ENCODE data around the gene CFAP46. TPM values are rescaled to one million over a fixed set of nuclear protein-coding genes. Genes with fewer than 3 reads are reported as not detected.

The CFAP46 gene
- total and polyA plus RNA-seq, 2 donors, result 0.09 to 0.34 TPM

DNA sequence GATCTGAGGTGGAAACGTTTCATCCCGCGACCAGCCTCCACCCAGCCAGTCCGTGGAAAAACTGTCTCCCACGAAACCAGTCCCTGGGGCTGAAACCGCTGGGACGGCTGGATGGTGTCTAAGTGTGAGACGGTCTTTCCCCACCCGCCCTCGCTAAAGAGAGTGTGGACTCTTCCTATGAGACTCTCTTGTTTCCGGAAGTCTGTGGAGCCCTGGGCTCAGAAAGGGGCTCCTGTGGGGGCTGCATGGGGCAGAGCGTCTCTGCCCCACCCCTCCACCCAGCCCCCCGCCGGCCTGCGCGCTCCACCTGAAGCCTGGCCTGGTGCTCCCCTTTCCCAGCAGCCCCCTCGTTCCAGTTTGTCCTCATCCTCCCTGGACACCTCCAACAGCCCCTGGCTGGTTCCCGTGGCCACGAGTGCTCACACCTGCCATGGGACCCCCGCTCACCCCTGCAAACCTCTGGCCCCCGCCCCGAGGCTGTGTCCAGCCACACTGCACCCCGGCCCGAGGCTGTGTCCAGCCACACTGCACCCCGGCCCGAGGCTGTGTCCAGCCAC is 28.7 kb downstream of the CFAP46 start:
- H3K36me3 ChIP-seq (ENCODE audit: control insufficient read depth in 2 of 2, insufficient read depth in 2 of 2, low read length in 1 of 2), result no peaks in the 10 kb centered on the region
- H3K9me3 ChIP-seq (ENCODE audit: control insufficient read depth in 2 of 2, insufficient read depth in 1 of 2, low read length in 1 of 2), result no peaks in the 10 kb centered on the region
- WGBS, result 84% methylated on average over 26 of the region's 26 CpGs
- no peak overlapping the region for H3K27ac ChIP-seq (ENCODE audit: low read depth in 1 of 2, low read length in 1 of 2)
- DNase-seq (ENCODE audit: low read depth in 6 of 9, low spot score in 9 of 9), result no peak
- no peaks in the 10 kb centered on the region for H3K27me3 ChIP-seq (ENCODE audit: control insufficient read depth in 2 of 2, insufficient read depth in 1 of 2, low read length in 1 of 2)
- peaks cover 0 to 2% of the 10 kb centered on the region in 2 donors for H3K4me1 ChIP-seq (ENCODE audit: control insufficient read depth in 2 of 2, insufficient read depth in 2 of 2, low read length in 2 of 2)
- no peak overlapping the region for H3K4me3 ChIP-seq (ENCODE audit: low read length in 2 of 2)

DNA sequence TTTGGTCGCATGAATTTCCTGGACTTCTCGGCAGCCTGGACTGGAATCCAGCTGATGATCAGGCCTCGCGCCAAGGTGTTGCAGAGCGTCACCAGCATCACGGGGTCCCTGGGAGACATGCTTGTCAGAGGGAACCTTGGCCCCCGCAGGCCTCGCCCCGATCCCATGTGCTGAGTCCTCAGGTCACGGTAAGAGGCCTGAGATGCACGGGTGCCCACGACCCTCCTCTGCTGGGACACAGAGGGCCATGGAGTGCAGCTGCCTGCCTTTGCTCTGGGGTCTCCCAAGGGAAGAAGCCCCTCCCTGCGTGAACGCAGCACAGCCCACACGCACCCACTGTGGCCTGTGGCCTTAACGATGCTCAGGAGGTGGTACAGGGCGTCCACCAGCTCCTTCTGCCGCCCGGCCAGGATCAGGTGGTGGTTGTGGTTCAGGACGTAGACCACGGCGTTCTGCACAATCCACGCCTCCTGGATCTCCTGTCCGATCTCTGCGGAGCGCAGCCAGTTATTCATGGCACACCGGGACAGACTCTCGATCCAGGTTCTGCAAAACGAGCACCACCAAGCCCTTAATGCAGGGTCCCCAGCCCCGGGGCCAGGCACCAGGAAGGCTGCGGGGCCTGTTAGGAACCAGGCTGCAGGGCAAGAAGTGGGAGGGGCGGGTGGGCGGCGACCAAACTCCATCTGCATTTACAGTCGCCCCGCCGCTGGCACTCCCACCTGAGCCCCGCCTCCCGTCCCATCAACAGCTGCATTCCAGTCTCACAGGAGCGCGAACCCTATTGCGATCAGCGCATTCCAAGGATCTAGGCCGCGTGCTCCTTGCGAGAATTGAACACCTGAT is 29.4 kb downstream of the CFAP46 start:
- Histone ChIP-seq H3K9me3 (ENCODE audit: control insufficient read depth in 2 of 2, insufficient read depth in 1 of 2, low read length in 1 of 2) (no peaks in the 10 kb centered on the region), H3K4me3 (ENCODE audit: low read length in 2 of 2) (no peak overlapping the region), H3K27me3 (ENCODE audit: control insufficient read depth in 2 of 2, insufficient read depth in 1 of 2, low read length in 1 of 2) (no peaks in the 10 kb centered on the region), H3K27ac (ENCODE audit: low read depth in 1 of 2, low read length in 1 of 2) (no peak overlapping the region), H3K4me1 (ENCODE audit: control insufficient read depth in 2 of 2, insufficient read depth in 2 of 2, low read length in 2 of 2) (peaks cover 0 to 2% of the 10 kb centered on the region in 2 donors), H3K36me3 (ENCODE audit: control insufficient read depth in 2 of 2, insufficient read depth in 2 of 2, low read length in 1 of 2) (no peaks in the 10 kb centered on the region)
- WGBS, result 88% methylated on average over 46 of the region's 46 CpGs
- peak in 1 of 9 donors; percentile 43 for DNase-seq (ENCODE audit: low read depth in 6 of 9, low spot score in 9 of 9)

DNA sequence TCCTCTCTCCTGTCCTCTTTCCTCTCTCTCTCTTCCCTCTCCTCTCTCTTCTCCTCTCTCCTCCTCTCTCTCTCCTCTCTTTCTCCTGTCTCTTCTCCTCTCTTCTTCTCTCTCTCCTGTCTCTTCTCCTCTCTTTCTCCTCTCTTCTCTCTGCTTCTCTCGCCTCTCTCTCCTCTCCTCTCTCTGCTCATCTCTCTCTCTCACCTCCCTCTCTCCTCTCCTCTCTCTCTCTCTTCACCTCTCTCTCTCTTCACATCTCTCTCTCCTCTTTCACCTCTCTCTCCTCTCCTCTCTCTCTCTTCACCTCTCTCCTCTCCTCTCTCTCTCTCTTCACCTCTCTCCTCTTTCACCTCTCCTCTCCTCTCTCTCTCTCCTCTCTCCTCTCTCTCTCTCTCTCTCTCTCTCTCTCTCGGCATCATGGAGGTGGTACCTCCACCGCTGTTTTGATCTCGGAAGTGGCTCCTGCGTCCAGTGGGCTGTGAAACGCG is 30.1 kb downstream of the CFAP46 start:
- no peaks in the 10 kb centered on the region for H3K27me3 ChIP-seq (ENCODE audit: control insufficient read depth in 2 of 2, insufficient read depth in 1 of 2, low read length in 1 of 2)
- DNase-seq (ENCODE audit: low read depth in 6 of 9, low spot score in 9 of 9), result no peak
- WGBS, result 93% methylated on average over 7 of the region's 7 CpGs

DNA sequence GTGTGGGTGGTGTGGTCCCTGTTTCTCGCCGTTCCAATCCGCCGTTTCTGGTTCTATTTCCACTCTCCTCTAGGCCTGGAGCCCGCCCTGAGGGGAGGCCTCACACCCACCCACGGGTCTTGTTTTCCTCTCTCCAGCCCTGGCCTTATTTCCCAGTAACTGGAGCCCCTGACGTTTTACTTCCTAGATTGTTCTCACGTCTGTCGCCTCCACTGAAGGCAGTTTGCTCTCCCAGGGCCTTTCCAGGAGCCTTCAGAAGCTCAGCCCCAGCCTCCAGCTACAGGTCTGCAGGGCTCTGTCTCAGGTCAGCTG is 30.6 kb downstream of the CFAP46 start:
- WGBS, result 85% methylated on average over 9 of the region's 9 CpGs
- no peak for DNase-seq (ENCODE audit: low read depth in 6 of 9, low spot score in 9 of 9)
- H3K27ac ChIP-seq (ENCODE audit: low read depth in 1 of 2, low read length in 1 of 2), result no peak overlapping the region

More for the DNA sequence above, 30.1 kb downstream of the CFAP46 start:
- no peaks in the 10 kb centered on the region for H3K36me3 ChIP-seq (ENCODE audit: control insufficient read depth in 2 of 2, insufficient read depth in 2 of 2, low read length in 1 of 2)
- no peak overlapping the region for H3K27ac ChIP-seq (ENCODE audit: low read depth in 1 of 2, low read length in 1 of 2)
- no peak overlapping the region for H3K4me3 ChIP-seq (ENCODE audit: low read length in 2 of 2)
- peaks cover 0 to 2% of the 10 kb centered on the region in 2 donors for H3K4me1 ChIP-seq (ENCODE audit: control insufficient read depth in 2 of 2, insufficient read depth in 2 of 2, low read length in 2 of 2)
- no peaks in the 10 kb centered on the region for H3K9me3 ChIP-seq (ENCODE audit: control insufficient read depth in 2 of 2, insufficient read depth in 1 of 2, low read length in 1 of 2)

DNA sequence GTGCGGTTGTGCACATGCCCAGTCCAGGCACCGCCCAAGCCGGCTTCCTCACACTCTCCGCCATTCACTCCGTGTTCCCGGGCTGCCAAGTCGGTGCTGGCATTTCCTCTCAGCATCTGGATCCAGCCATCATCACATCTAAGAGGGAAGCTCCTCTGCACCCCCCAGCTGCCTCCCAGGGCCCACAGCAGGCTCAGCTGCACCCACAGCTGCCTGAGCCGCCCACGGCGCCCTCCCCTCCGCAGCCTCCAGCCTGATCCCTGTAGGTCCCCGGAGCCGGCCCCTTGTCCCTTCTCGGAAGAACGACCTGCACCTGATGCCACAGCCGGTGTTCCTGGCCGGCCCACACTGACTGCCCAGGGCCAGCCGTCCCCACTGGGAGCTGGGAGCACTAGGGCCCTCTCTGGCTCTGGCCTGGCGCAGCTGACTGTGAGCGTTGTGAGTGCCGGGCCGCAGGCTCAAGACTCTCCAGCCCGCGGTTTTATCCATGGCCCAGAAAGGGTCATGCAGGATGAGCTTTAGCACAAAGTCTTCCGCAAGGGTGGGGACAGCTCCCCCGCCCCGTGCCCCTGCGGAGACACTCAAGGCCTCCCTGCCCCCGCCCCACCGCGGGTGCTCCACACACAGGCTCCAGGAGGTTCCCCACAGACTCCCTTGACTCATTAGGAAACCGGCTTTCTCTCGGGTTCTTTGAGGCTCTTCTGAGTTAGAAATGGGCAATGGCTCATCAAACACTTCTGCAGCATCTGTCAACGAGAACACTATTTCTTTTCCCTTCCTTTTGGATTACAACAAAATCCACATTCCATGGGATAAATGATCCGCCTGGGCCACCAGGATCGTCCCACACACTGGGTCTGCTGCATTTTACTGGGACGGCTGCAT is 31.2 kb downstream of the CFAP46 start:
- Histone ChIP-seq H3K27me3 (ENCODE audit: control insufficient read depth in 2 of 2, insufficient read depth in 1 of 2, low read length in 1 of 2) (no peaks in the 10 kb centered on the region), H3K9me3 (ENCODE audit: control insufficient read depth in 2 of 2, insufficient read depth in 1 of 2, low read length in 1 of 2) (no peaks in the 10 kb centered on the region), H3K4me1 (ENCODE audit: control insufficient read depth in 2 of 2, insufficient read depth in 2 of 2, low read length in 2 of 2) (peaks cover 0 to 2% of the 10 kb centered on the region in 2 donors), H3K36me3 (ENCODE audit: control insufficient read depth in 2 of 2, insufficient read depth in 2 of 2, low read length in 1 of 2) (no peaks in the 10 kb centered on the region), H3K4me3 (ENCODE audit: low read length in 2 of 2) (no peak overlapping the region), H3K27ac (ENCODE audit: low read depth in 1 of 2, low read length in 1 of 2) (no peak overlapping the region)
- 88% methylated on average over 37 of the region's 37 CpGs for WGBS
- no peak for DNase-seq (ENCODE audit: low read depth in 6 of 9, low spot score in 9 of 9)

More for the DNA sequence above, 30.6 kb downstream of the CFAP46 start:
- H3K4me3 ChIP-seq (ENCODE audit: low read length in 2 of 2), result no peak overlapping the region
- no peaks in the 10 kb centered on the region for H3K36me3 ChIP-seq (ENCODE audit: control insufficient read depth in 2 of 2, insufficient read depth in 2 of 2, low read length in 1 of 2)
- peaks cover 0 to 2% of the 10 kb centered on the region in 2 donors for H3K4me1 ChIP-seq (ENCODE audit: control insufficient read depth in 2 of 2, insufficient read depth in 2 of 2, low read length in 2 of 2)
- no peaks in the 10 kb centered on the region for H3K27me3 ChIP-seq (ENCODE audit: control insufficient read depth in 2 of 2, insufficient read depth in 1 of 2, low read length in 1 of 2)
- H3K9me3 ChIP-seq (ENCODE audit: control insufficient read depth in 2 of 2, insufficient read depth in 1 of 2, low read length in 1 of 2), result no peaks in the 10 kb centered on the region

DNA sequence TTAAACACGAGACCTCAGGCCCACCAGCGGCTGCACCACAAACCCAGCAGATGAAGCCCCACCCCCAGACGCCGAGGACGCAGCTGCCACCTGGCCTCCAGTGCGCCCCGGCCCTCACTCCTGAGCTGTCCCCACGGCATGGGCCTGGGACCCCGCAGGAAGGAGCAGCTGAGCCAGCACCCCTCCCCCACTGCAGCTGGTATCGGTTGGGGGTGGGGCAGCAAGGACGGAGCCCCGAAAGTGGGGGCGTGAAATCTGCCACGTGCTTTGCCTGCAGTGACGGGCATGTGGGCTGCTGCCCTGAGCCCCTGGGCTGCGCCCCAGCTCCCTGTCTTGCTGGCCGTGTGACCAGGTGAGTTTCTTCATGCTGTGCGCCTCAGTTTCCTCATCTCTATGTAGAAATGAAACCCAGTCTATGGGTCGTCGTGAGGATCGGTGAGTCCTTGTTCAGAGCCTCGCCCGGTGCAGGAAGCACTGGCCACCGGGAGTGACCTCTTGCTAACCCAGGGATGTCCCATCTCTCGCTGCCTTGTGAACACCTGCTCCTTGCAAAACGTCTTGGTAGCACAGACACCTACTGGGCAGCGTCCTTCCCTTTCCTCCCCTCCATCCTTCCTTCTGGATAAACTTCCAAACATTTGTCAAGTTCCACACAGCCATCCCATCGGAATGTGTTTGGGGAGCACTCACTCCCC is 32.0 kb downstream of the CFAP46 start:
- H3K4me3 ChIP-seq (ENCODE audit: low read length in 2 of 2), result no peak overlapping the region
- H3K36me3 ChIP-seq (ENCODE audit: control insufficient read depth in 2 of 2, insufficient read depth in 2 of 2, low read length in 1 of 2), result no peaks in the 10 kb centered on the region
- H3K27me3 ChIP-seq (ENCODE audit: control insufficient read depth in 2 of 2, insufficient read depth in 1 of 2, low read length in 1 of 2), result no peaks in the 10 kb centered on the region
- no peak for DNase-seq (ENCODE audit: low read depth in 6 of 9, low spot score in 9 of 9)
- no peak overlapping the region for H3K27ac ChIP-seq (ENCODE audit: low read depth in 1 of 2, low read length in 1 of 2)
- WGBS, result 92% methylated on average over 28 of the region's 28 CpGs
- peaks cover 0 to 2% of the 10 kb centered on the region in 2 donors for H3K4me1 ChIP-seq (ENCODE audit: control insufficient read depth in 2 of 2, insufficient read depth in 2 of 2, low read length in 2 of 2)
- H3K9me3 ChIP-seq (ENCODE audit: control insufficient read depth in 2 of 2, insufficient read depth in 1 of 2, low read length in 1 of 2), result no peaks in the 10 kb centered on the region

DNA sequence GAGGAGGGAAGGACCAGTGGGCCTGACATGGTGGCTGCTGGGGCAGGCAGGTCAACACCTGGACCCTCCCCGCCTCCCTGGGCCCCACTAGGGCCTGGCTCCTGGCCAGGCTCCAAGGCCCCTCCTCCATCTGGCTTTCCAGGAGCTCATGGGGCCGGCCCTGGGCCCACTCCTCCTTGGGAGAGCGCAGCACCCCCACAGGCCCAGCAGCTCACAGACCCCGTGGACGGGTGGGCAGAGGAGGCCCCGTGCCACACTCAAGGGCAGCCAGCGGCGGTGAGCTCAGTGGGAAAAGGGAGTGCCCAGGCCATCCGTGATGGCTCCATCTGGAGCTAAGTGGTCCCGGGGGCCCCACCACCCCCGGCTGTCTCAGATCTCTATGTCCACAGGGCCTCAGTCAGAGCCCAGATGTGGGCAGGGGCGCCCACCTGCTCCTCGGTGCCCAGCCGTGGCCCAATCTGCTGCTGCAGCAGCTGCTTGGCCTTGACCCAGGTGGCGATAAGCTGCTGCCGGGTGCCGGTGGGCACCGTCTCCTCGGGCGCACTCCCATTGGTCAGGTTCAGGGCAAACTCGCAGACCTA is 32.8 kb downstream of the CFAP46 start:
- no peak overlapping the region for H3K4me3 ChIP-seq (ENCODE audit: low read length in 2 of 2)
- 93% methylated on average over 21 of the region's 21 CpGs for WGBS
- H3K9me3 ChIP-seq (ENCODE audit: control insufficient read depth in 2 of 2, insufficient read depth in 1 of 2, low read length in 1 of 2), result peaks cover 0 to 2% of the 10 kb centered on the region in 2 donors
- H3K27ac ChIP-seq (ENCODE audit: low read depth in 1 of 2, low read length in 1 of 2), result no peak overlapping the region
- peaks cover 0 to 3% of the 10 kb centered on the region in 2 donors for H3K27me3 ChIP-seq (ENCODE audit: control insufficient read depth in 2 of 2, insufficient read depth in 1 of 2, low read length in 1 of 2)
- no peak for DNase-seq (ENCODE audit: low read depth in 6 of 9, low spot score in 9 of 9)
- H3K4me1 ChIP-seq (ENCODE audit: control insufficient read depth in 2 of 2, insufficient read depth in 2 of 2, low read length in 2 of 2), result peaks cover 0 to 2% of the 10 kb centered on the region in 2 donors
- no peaks in the 10 kb centered on the region for H3K36me3 ChIP-seq (ENCODE audit: control insufficient read depth in 2 of 2, insufficient read depth in 2 of 2, low read length in 1 of 2)

DNA sequence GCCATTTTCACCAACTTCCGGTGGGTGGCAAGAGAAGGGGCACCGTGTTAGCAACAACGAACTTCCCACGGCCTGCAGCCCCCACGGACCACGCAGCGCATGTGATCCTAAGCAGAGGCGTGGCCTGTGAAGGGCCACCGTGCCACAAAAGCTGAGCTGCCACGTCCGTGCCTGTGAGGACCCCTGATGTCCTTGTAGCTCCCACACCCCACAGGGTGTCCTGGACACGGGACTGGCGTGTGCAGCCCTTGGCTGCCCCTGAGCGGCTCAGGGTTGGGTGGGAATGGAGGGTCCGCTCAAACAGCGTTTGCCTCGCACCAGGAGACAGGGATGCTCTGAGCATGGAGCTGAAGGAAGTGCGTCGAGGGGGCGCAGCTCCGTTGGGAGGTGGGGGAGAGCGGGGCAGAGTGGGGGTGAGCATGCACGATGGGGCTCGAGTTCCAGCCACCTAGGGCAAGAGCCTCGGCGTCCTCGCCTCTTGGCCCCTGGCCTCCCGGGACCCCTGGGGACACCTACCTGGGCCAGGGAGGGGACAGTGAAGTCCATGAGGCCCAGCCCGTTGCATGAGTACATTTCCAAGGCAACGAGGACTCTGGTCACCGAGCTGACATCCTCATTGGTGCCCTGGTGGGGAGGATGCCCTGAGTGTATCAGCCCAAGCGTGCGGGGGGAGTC is 33.6 kb downstream of the CFAP46 start:
- Histone ChIP-seq H3K9me3 (ENCODE audit: control insufficient read depth in 2 of 2, insufficient read depth in 1 of 2, low read length in 1 of 2) (peaks cover 0 to 2% of the 10 kb centered on the region in 2 donors), H3K27me3 (ENCODE audit: control insufficient read depth in 2 of 2, insufficient read depth in 1 of 2, low read length in 1 of 2) (peaks cover 0 to 6% of the 10 kb centered on the region in 2 donors), H3K4me1 (ENCODE audit: control insufficient read depth in 2 of 2, insufficient read depth in 2 of 2, low read length in 2 of 2) (peaks cover 0 to 2% of the 10 kb centered on the region in 2 donors), H3K27ac (ENCODE audit: low read depth in 1 of 2, low read length in 1 of 2) (no peak overlapping the region), H3K4me3 (ENCODE audit: low read length in 2 of 2) (no peak overlapping the region), H3K36me3 (ENCODE audit: control insufficient read depth in 2 of 2, insufficient read depth in 2 of 2, low read length in 1 of 2) (no peaks in the 10 kb centered on the region)
- no peak for DNase-seq (ENCODE audit: low read depth in 6 of 9, low spot score in 9 of 9)
- WGBS, result 97% methylated on average over 33 of the region's 33 CpGs
